Naive B cell (primary cell): ENCODE results near the gene STK24. TPM values are rescaled to one million over a fixed set of nuclear protein-coding genes. Genes with fewer than 3 reads are reported as not detected.
A peak's percentile ranks its signal among the peaks of the same experiment; 100 is the strongest.

Source experiments
- ATAC-seq, 2 donors: fragments of 150-1000 bp; cut with Tn5 transposase; 2 replicates each; pipeline ENCODE4 v1.10.0; 2021; ENCODE audit warnings: low read depth in 2 of 2, mild to moderate bottlenecking in 2 of 2, moderate library complexity in 2 of 2
- DNase-seq: peaks from one replicate; pipeline ENCODE4 v3.0.0; 2022
- H3K27ac Mint-ChIP-seq, 6 donors: one replicate each; pipeline ENCODE4 v1.8.0; 2020 to 2022; ENCODE audit warnings: mild to moderate bottlenecking in 6 of 6, mixed read lengths in 6 of 6, moderate library complexity in 5 of 6, inconsistent platforms in 2 of 6
- H3K27me3 Mint-ChIP-seq, 3 donors: one replicate each; pipeline ENCODE4 v1.8.0; 2021 to 2022; ENCODE audit warnings: mixed read lengths in 3 of 3, mild to moderate bottlenecking in 1 of 3
- H3K36me3 Mint-ChIP-seq, 2 donors: one replicate each; pipeline ENCODE4 v1.8.0; 2020 to 2022; ENCODE audit warnings: mixed read lengths in 2 of 2, inconsistent platforms in 1 of 2, mild to moderate bottlenecking in 1 of 2
- H3K4me1 Mint-ChIP-seq, 3 donors: one replicate each; pipeline ENCODE4 v1.8.0; 2020 to 2022; ENCODE audit warnings: mixed read lengths in 3 of 3, inconsistent platforms in 1 of 3, mild to moderate bottlenecking in 1 of 3, moderate library complexity in 1 of 3
- H3K4me3 Mint-ChIP-seq, 8 donors: one replicate each; pipeline ENCODE4 v1.8.0; 2020 to 2022; ENCODE audit warnings: mild to moderate bottlenecking in 8 of 8, mixed read lengths in 8 of 8, moderate library complexity in 8 of 8, inconsistent platforms in 2 of 8
- H3K9me3 Mint-ChIP-seq, 7 donors: one replicate each; pipeline ENCODE4 v1.8.0; 2020 to 2022; ENCODE audit warnings: mixed read lengths in 7 of 7, mild to moderate bottlenecking in 5 of 7, inconsistent platforms in 2 of 7, moderate library complexity in 1 of 7
- polyA plus RNA-seq, 6 donors: library from polyadenylated mRNA; unstranded; fragments of 300-500 nt; fragmentation: Illumina TruSeq; gene quantifications; one replicate each; pipeline ENCODE4 v1.2.3, GENCODE V29; 2021; ENCODE audit warnings: low read depth in 6 of 6

The STK24 gene
- polyA plus RNA-seq, 6 donors from 2014 or later: 30.2 to 63.1 (median 37.2) TPM

DNA sequence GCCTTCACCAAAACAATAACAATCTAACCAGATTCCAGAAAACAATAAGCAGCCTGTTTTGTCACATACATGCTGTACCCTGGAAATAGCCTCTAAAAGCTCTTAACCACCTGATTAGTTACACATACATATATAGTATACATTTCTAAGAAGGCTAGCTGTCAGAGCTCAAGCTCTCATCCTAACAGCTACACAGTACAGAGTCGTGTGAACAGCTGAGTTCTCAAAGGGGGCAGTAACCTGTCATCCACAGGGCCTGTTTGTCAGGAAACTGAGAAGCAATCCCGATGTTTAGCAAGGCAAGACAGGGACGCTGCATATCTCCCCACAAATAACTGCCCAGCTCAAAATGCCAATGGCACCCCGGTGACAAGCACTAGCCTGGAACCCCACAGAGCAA lies 56.9 kb downstream of the STK24 start:
- no peaks in the 10 kb centered on the region for H3K27me3 Mint-ChIP-seq
- no peaks in the 10 kb centered on the region for H3K9me3 Mint-ChIP-seq
- H3K27ac Mint-ChIP-seq: peak overlapping the region; percentile 7 to 94 (median 62)
- ATAC-seq (no peak), DNase-seq (no peak)
- no peak overlapping the region for H3K4me3 Mint-ChIP-seq
- H3K36me3 Mint-ChIP-seq: peaks cover 0 to 5% of the 10 kb centered on the region in 2 donors
- peaks cover 61 to 94% (median 85%) of the 10 kb centered on the region in 3 donors for H3K4me1 Mint-ChIP-seq

DNA sequence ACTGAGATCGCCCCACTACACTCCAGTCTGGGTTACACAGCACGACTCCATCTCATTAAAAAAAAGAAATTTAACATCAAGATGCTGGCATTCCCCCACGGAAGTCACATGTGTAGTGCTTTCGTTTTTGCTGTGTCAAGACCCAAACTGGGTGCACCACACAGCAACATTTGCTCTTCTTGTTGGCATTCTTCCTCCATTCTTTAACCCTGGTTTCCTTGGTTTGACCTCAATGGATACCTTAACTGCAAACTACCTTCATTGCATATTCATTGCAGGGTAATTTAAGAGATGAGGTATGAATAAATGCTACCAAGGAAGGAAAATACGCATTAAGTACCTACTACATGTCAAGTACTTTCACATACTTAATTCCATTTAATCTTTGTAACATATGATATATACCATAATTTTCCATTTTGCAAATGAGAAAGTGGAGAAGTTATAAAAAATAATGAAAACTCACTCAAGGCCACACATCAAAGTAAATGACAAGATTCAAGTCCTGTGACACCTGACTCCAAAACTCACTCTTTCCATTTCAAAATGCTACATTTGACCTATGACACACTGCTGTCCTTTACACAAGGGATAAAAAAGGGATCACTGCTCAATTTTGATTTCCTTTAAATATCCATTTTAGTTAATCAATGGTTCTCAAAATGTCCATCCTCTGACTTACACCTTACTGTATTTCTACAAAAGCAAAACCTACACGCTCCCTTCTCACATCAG lies 59.2 kb downstream of the STK24 start:
- peak; percentile 64 to 90 for ATAC-seq
- Mint-ChIP-seq H3K9me3 (no peaks in the 10 kb centered on the region), H3K27me3 (no peaks in the 10 kb centered on the region), H3K4me3 (peak overlapping the region in 1 of 8 donors; percentile 41), H3K36me3 (peaks cover 0 to 5% of the 10 kb centered on the region in 2 donors), H3K27ac (peak overlapping the region; percentile 34 to 87 (median 64)), H3K4me1 (peaks cover 55 to 93% (median 84%) of the 10 kb centered on the region in 3 donors)
- no peak for DNase-seq

DNA sequence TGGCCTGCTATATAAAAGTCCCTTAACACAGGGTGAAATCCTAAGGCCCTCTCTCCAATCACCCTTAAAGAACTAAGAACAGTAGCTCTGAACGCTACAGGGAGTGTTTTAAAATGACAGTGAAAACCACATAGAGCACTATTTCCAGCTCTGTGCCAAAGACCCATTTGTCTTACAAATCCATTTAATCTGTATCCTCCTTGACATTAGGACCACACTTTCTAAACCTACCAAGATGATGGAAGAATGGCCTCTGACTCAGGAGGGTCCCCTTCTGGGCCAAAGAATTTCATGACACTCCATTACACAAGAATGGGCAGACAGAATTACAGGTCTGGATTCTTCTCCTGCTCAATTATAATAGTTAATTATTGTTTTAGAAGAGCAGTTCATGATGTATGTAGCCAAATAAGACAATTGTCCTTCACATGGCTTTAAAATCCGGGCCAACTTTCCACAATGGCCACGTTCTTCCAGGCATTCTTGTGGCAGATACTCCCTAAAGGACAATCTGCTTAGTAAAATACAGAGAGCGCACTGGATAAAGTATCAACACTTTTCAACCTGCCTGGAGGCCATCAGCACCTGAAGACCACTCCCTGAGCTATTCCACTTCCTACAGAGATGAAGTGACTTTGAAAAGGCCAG lies 61.0 kb downstream of the STK24 start:
- Mint-ChIP-seq H3K4me1 (peaks cover 47 to 93% (median 86%) of the 10 kb centered on the region in 3 donors), H3K36me3 (peaks cover 0 to 5% of the 10 kb centered on the region in 2 donors), H3K27ac (peak overlapping the region; percentile 18 to 94 (median 66)), H3K27me3 (no peaks in the 10 kb centered on the region), H3K9me3 (no peaks in the 10 kb centered on the region), H3K4me3 (no peak overlapping the region)
- DNase-seq (no peak), ATAC-seq (no peak)

DNA sequence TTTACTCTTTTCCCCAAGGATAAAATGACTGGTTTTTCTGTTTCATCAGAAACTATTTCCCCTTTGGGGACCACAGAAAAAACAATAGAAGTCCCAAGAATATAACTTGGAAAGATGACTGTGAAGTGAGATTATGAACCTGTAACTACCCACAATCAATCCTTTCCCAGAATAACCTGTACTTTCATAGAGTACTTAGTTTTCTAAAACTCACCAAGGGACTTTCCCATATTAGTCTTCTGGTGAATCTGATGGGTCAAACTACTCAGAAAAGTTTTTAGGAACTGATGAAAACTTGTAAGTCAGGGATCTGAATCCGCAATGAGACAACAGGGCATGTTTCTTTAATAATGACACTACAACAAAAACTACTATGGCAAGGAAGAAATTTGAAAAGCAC lies 62.6 kb downstream of the STK24 start:
- peaks cover 0 to 4% (median 0%) of the 10 kb centered on the region in 7 donors for H3K9me3 Mint-ChIP-seq
- H3K36me3 Mint-ChIP-seq: peaks cover 0 to 3% of the 10 kb centered on the region in 2 donors

DNA sequence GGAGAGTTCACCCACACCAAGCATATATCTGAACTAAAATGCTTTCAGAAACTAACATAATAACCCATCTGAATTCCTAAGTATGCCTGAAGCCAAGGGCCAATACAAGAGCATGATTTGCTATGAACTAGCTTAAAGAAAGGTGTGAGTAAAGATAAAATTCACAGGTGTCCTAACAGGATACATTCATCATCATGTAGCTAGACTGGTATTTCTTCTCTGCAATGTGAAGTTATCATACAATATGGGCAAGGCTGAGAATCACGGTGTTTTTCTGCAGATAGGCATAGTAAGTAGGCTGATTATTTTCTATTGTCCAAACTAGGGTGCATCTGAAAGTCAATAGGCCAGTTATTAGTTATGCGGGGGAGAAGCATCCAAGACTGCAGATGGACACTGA lies 63.1 kb downstream of the STK24 start:
- ATAC-seq (no peak), DNase-seq (no peak)
- Mint-ChIP-seq H3K27me3 (no peaks in the 10 kb centered on the region), H3K4me1 (peaks cover 50 to 95% (median 89%) of the 10 kb centered on the region in 3 donors), H3K36me3 (no peaks in the 10 kb centered on the region), H3K27ac (peak overlapping the region; percentile 40 to 94 (median 74)), H3K9me3 (peaks cover 0 to 4% (median 0%) of the 10 kb centered on the region in 7 donors), H3K4me3 (no peak overlapping the region)

More for the DNA sequence above, 62.6 kb downstream of the STK24 start:
- no peak for ATAC-seq
- H3K27me3 Mint-ChIP-seq: no peaks in the 10 kb centered on the region
- H3K4me3 Mint-ChIP-seq: no peak overlapping the region
- no peak for DNase-seq
- peak overlapping the region; percentile 16 to 94 (median 57) for H3K27ac Mint-ChIP-seq
- peaks cover 49 to 94% (median 89%) of the 10 kb centered on the region in 3 donors for H3K4me1 Mint-ChIP-seq

DNA sequence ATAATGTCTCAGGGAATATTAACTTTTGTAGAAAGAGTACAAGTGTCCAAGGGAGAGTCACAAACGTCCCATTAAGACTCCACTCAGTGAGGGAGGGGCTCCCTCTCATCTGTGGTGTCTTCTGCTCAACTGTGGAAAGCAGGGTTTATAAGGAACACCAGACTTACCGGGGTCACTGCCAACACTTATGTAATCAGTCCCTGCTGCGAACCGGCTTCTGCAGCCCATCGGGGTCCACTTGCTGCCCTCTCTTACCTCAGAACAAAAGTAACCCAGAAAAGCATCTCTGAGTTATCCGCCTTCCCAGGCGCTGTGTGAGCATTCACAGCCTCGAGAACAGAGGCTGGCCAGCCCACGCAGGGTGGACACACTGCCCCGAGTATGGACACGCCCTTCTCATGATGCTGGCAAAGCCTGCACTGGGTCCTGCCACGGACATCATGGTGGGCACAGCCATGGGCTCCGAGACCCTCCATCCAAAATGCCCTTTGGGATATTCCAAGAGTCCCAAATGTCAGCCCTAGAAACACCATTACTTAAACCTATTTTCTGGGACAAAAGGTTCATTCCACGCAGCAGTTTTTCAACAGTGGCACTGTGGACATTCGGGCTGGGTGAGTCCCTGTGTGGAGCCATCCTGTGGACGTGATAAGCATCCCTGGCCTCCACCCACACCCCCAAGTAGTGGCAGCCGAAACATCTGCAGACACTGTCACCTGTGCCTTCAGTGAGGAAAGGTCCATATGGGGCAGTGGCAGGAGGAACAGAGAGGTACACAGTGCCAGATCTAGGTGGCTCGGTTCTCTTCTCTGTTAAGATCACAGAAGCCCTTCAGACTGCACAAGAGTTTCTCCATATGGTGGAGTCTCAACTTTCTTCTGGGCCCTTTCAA lies 63.9 kb downstream of the STK24 start:
- Mint-ChIP-seq H3K27me3 (no peaks in the 10 kb centered on the region), H3K9me3 (peaks cover 0 to 4% (median 0%) of the 10 kb centered on the region in 7 donors), H3K4me3 (peak overlapping the region in 1 of 8 donors; percentile 37), H3K27ac (peak overlapping the region; percentile 68 to 94 (median 81)), H3K4me1 (peaks cover 52 to 97% (median 92%) of the 10 kb centered on the region in 3 donors), H3K36me3 (no peaks in the 10 kb centered on the region)
- no peak for DNase-seq
- ATAC-seq: no peak

DNA sequence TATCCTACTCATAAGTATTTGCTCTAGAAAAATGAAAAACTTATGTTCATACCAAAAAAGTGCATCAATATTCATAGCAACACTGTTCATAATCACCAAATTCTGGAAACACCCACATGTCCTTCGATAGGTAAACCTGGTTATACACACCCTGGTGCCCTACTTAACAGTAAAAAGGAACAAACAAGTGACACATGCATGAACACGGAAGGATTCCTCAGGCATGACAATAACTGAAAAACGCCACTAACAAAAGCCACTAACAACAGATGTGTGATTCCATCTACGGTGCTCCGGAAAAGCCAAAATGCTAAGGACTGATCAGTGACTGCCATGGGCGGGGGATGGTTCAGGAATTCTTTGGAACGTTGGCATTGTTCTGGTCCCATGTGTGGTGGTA lies 65.5 kb downstream of the STK24 start:
- H3K27ac Mint-ChIP-seq: peak overlapping the region; percentile 88 to 98 (median 94)
- H3K9me3 Mint-ChIP-seq: peaks cover 0 to 4% (median 0%) of the 10 kb centered on the region in 7 donors
- H3K4me1 Mint-ChIP-seq: peaks cover 56 to 98% (median 98%) of the 10 kb centered on the region in 3 donors
- H3K27me3 Mint-ChIP-seq: no peaks in the 10 kb centered on the region
- DNase-seq (peak; percentile 34), ATAC-seq (peak; percentile 56 to 60)
- H3K4me3 Mint-ChIP-seq: peak overlapping the region in 7 of 8 donors; percentile 28 to 85 (median 71)
- no peaks in the 10 kb centered on the region for H3K36me3 Mint-ChIP-seq

DNA sequence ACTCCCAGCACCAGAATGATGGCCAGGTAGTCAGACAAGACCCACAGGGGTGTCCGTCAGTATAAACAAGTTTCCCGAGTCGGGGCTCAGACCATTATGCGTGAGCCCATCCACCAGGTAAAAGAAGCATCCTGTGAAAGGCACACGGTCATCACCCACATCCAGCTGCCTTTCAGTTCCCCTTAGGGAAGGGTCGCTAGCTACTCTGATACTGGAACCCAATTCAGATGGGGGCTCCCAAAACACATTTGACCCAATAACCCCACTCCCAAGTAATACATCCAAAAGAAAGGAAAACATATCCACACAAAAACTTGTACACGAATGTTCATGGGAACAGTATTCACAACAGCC lies 66.8 kb downstream of the STK24 start:
- DNase-seq: no peak
- ATAC-seq: no peak
- H3K4me1 Mint-ChIP-seq: peaks cover 62 to 98% (median 98%) of the 10 kb centered on the region in 3 donors
- H3K27ac Mint-ChIP-seq: peak overlapping the region; percentile 87 to 98 (median 95)
- H3K27me3 Mint-ChIP-seq: no peaks in the 10 kb centered on the region
- H3K4me3 Mint-ChIP-seq: peak overlapping the region in 7 of 8 donors; percentile 31 to 87 (median 64)
- H3K36me3 Mint-ChIP-seq: no peaks in the 10 kb centered on the region
- H3K9me3 Mint-ChIP-seq: peaks cover 0 to 4% (median 0%) of the 10 kb centered on the region in 7 donors

DNA sequence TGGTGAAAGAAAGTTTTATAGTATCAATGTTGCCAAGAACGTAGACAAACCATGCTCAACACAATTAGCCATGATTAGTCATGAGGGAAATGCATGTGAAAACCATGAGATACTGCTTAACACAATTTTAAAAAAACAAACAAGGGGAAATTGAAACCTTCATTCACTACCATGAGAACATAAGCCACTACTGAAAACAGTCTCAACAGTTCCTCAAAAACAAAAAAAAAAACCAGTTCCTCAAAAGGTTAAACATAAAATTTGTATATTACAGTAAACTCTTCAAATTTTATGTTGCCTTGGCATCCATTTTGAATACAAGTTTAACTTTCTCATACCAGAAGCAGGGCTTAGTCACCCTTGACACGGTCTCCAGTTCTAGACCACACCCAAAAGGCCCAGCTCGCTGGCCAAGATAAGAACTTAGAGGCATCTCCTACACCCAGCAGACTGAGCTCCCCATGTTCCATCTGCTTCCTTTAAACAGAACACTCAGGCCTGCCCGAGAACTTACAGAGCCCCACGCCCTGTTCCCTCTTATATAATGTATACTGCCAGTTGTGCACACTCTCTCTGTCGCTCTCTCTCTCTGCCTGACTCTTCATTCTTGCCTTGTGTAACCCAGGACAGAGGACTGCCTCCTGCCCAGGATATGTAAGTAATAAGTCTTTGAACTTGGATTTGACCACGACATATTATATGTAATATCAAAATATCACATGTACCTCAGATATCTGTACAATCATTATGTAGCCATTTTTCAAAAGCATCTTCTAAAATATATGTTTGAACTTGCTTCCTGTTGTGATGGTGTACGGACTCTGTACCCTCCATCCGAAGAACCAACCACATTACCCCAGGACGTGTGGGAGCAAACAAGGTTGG lies 67.4 kb downstream of the STK24 start:
- ATAC-seq (peak; percentile 69 to 71), DNase-seq (peak; percentile 65)
- peak overlapping the region; percentile 30 to 87 (median 66) for H3K4me3 Mint-ChIP-seq
- H3K27ac Mint-ChIP-seq: peak overlapping the region; percentile 87 to 98 (median 95)
- H3K36me3 Mint-ChIP-seq: no peaks in the 10 kb centered on the region
- H3K4me1 Mint-ChIP-seq: peaks cover 67 to 98% (median 98%) of the 10 kb centered on the region in 3 donors
- no peaks in the 10 kb centered on the region for H3K27me3 Mint-ChIP-seq
- peaks cover 0 to 4% (median 0%) of the 10 kb centered on the region in 7 donors for H3K9me3 Mint-ChIP-seq

DNA sequence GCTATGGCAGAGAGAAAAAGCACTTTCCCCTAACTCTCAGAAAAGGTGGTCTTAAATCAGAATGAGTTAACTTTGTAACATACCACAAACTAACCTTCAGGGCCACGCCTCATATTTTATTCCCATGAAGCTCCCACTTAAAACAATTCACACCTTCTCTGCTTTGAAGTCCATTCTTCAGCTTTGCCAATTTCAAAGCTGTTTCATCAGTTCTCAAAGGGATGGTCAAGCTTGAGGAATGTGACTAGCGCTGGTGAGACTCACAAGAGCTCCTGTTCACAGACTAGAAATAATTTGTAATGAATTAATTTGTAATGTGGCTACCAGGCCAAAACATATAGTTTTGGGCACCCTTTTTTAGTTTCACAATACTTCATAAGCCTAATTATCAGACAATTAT lies 68.2 kb downstream of the STK24 start:
- peaks cover 69 to 99% (median 98%) of the 10 kb centered on the region in 3 donors for H3K4me1 Mint-ChIP-seq
- DNase-seq: no peak
- H3K9me3 Mint-ChIP-seq: peaks cover 0 to 4% (median 0%) of the 10 kb centered on the region in 7 donors
- H3K27me3 Mint-ChIP-seq: no peaks in the 10 kb centered on the region
- peak overlapping the region in 6 of 8 donors; percentile 3 to 87 (median 54) for H3K4me3 Mint-ChIP-seq
- no peak for ATAC-seq
- H3K27ac Mint-ChIP-seq: peak overlapping the region; percentile 87 to 98 (median 95)
- no peaks in the 10 kb centered on the region for H3K36me3 Mint-ChIP-seq

DNA sequence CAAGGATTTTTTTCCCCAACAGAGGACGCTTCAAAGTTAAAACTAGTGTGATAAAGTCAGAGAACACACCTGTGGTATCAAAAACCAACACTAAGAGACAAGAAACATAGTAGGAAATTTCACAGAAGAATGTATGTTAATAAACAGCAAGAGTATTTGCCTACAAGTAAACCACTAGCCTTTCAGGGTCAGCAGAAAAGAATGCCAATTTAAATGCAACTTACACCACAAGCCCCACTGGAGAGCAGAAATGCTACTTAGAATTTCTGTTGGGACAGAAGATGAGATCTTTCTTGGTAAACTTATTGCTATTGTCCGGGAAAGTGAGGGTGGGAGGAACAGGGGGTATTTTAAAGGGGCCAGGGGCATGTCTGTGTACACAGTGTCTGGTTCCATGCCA lies 68.6 kb downstream of the STK24 start:
- Mint-ChIP-seq H3K27me3 (no peaks in the 10 kb centered on the region), H3K4me1 (peaks cover 70 to 99% (median 95%) of the 10 kb centered on the region in 3 donors), H3K4me3 (peak overlapping the region in 5 of 8 donors; percentile 17 to 76 (median 50)), H3K36me3 (no peaks in the 10 kb centered on the region), H3K27ac (peak overlapping the region in 5 of 6 donors; percentile 87 to 98 (median 94)), H3K9me3 (peaks cover 0 to 4% (median 0%) of the 10 kb centered on the region in 7 donors)
- DNase-seq: no peak
- ATAC-seq: no peak

DNA sequence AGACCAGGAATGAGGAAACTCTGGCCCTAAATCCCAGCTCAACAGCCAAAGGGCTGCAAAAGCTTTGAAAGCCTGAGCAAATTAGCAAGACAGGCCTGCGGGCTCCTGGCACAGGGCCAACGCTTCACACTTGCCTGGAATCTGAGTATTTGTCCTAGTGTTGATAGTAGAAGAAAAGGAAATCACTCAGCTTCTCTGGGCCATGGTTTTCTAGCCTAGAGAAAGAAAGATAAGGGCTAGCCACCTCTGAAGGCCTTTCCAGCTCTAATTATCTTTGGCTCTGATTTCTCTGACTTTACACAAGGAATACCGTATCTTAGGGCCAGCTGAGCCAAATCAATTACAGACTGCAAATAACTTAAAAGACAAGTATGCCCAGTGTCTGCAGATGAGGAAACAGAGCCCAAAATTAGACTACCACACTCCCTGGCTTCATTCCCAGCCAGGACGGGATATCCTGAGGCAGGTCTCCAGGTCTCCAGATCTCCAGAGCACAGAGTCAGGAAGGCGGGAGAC lies 69.6 kb downstream of the STK24 start:
- peak overlapping the region in 4 of 8 donors; percentile 9 to 59 (median 35) for H3K4me3 Mint-ChIP-seq
- no peaks in the 10 kb centered on the region for H3K36me3 Mint-ChIP-seq
- H3K9me3 Mint-ChIP-seq: peaks cover 0 to 4% (median 0%) of the 10 kb centered on the region in 7 donors
- no peaks in the 10 kb centered on the region for H3K27me3 Mint-ChIP-seq
- H3K27ac Mint-ChIP-seq: peak overlapping the region; percentile 38 to 95 (median 94)
- DNase-seq: no peak
- ATAC-seq: no peak
- H3K4me1 Mint-ChIP-seq: peaks cover 75 to 98% (median 91%) of the 10 kb centered on the region in 3 donors
